Measurements from ENCODE around the gene NOSTRIN.
A peak's percentile ranks its signal among the peaks of the same experiment; 100 is the strongest.
"Not testable (repeated sequence)": the region's sequence is repeated elsewhere in the genome, so short reads cannot be mapped to it uniquely, and the experiment has no call there.

Gene NOSTRIN, protein sequence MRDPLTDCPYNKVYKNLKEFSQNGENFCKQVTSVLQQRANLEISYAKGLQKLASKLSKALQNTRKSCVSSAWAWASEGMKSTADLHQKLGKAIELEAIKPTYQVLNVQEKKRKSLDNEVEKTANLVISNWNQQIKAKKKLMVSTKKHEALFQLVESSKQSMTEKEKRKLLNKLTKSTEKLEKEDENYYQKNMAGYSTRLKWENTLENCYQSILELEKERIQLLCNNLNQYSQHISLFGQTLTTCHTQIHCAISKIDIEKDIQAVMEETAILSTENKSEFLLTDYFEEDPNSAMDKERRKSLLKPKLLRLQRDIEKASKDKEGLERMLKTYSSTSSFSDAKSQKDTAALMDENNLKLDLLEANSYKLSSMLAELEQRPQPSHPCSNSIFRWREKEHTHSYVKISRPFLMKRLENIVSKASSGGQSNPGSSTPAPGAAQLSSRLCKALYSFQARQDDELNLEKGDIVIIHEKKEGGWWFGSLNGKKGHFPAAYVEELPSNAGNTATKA

DNA sequence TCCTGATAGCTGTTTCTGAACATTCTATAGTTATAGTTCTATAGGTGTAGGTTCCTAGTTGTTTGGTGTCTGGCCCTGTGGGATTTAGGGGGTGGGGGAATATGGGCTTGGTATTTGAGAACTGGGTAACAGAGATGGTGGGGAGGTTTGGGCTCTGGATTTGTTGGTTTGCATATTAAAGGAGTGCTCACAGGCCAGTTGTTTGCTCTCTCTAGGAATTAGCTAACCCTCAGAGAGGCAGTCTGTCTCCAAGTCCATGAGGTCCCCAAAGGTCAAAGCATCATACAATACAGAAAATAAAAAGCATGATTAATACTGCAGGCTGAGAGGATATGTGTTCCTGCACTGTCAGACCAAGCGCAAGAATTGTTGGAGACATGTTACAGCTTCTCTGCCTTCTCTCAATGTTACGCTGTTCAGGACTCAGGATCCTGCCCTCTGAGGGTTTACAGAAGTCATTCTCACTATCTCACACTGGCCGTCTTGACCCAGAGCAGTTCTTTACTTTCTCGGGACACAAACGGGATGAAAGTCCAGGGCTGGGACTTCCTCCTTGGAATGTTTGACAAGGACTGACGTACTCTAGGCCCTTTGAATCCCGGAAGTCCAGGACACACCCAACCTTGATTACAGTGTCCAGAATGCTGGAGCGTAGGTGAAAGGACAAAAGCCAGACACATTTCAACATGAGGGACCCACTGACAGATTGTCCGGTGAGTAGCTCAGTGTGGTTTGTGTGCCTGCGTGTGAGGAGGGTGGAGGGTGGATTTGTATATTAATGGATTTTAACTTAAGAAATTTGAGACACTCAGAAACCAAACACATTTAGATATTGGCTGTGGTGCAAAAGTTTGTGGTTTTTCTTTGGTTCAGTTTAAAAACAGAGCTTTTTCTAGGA, at the start of gene NOSTRIN:
NOSTRIN (plus strand) TSS at position 677 of the 898 bp plus-strand sequence; CDS start at position 687, 10 bp downstream.
- FAIRE-seq (no peak), DNase-seq (ENCODE audit: insufficient read length, low spot score) (no peak)

DNA sequence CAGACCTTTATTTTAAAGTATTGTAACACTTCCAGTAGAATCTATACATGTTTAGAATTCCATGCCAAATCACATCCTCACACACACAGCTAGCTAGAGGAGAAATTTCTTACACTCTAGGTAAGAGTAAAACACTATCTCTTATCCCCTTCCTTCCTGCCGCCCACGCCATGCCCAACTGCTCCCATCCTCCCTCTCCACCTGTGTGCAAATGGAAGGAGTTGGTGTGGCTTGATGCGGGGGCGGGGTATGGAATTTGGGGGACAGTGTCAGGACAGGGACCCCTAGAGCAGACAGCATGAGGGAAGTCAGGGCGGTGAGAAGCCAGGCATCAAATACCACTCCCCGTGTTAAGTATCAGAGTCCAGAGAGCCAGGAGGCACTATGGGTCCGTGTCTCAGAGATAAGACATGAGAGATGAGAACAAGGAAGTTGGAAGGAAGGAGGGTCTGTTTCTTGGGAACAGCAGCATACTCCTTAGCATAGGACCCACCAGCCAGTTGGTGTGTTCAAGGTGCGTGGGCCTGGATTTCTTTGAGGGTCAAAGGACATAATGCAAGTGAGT, 48.6 kb upstream of the NOSTRIN start:
- DNase-seq (ENCODE audit: insufficient read length, low spot score) (no peak), FAIRE-seq (no peak)

DNA sequence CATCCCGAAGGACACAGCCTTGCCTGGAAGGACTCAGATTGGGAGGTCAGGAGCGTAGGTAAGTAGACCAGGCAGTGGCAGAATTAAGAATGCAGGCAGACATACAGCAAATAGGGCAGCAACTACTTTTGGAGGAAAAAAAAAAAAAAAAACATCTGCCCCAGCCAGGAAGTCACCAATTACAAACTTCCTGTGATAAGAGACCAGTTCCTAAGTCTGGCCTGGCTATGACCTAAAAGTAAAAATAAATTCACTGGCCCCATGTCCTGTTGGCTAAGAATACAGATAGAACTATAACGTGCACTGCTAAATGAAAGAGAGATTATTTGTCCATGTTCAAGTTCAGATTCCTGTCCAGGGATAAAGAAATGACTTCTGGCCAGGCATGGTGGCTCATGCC, 45.2 kb upstream of the NOSTRIN start:
- FAIRE-seq, result no peak
- DNase-seq (ENCODE audit: insufficient read length, low spot score), result no peak

DNA sequence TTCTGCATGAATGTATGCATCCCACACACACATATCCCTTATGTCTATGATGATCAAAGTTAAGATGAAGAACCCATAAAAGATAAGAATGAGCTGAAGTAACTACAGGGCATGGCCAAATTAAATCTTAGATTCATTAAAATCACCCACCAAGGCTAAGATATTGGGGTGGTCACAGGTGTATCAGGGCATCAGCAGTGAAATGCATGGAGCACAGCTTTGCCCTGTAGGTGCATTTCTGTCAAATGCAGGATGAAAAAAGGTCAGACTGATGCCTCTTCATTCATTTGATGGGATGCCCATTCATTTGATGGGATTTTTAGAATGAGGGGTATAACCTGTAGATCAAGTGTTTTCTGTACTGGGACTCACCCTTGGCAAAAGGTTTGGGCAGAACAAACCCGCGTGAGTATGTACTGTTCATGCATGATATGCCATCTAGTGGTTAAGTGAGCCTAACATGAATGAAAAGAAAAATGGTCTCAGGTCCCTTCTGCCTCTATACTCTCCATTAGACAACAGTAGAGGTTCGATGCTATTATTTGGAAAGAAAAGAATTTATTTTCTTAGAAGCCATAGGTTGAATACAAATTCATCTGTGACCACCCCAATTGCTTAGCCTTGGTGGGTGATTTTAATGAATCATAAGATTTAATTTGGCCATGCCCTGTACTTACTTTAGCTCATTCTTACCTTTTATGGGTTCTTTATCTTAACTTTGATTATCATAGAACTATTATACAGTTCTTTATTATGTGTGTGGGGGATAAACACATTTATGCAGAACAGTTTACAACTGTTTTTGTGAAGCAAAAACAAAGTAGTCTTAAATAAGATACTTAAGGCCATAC, 43.2 kb upstream of the NOSTRIN start:
- FAIRE-seq, result no peak
- DNase-seq (ENCODE audit: insufficient read length, low spot score), result peak; percentile 37

DNA sequence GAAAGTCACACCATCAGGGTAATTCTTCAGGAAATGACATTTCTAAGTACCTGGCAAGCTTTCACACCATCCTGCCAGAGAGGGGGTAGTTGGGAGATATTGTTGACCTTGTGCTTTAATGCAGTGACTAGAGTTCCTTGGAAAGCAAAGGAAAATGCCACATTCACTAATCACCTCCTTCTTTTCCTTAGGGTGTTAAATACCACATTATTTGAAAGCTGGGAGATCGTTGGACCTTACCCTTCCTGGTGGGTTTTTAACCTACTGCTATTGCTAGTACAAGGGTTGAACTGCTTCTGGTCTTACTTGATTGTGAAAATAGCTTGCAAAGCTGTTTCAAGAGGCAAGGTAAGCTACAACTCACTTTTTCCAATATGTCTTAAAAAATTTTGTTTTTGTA, 37.0 kb upstream of the NOSTRIN start:
- DNase-seq (ENCODE audit: insufficient read length, low spot score), result no peak
- FAIRE-seq, result no peak

DNA sequence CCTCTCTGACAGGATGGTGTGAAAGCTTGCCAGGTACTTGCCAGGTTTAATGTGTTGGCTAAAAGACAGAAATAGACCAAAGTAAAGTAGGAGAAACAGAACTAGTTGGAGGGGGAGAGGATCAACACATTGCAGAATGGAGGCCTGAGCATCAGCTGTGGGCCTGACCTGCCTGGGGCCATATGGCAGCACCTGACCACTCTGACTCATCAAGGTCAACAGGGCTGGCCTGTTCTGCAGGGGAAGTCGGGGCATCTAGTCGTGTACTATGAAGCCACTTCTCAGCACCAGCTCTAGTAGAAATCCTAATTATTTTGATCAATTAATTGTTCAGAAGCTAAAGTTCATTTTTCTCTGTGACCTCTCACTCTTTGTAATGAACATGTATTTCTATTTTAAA, 35.8 kb upstream of the NOSTRIN start:
- no peak for FAIRE-seq
- no peak for DNase-seq (ENCODE audit: insufficient read length, low spot score)

DNA sequence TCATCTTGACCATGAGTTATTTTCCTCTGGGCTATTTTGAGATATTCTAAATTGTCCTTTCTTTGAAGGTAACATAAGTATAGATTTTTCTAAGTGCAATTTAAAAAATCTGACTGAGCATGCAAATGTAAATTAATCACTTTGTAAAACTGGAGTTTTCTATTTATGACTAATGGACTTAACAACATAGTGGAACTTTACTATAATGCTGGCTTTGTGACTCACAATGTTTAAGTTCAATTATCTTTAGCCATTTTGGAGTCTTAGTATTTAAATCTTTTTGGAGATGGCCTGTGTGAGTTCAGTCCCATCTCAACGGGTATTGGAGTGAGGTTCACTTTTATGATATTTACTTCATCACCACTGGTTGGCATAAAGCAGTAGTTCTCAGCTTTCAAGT, 35.2 kb upstream of the NOSTRIN start:
- FAIRE-seq (no peak), DNase-seq (ENCODE audit: insufficient read length, low spot score) (no peak)

DNA sequence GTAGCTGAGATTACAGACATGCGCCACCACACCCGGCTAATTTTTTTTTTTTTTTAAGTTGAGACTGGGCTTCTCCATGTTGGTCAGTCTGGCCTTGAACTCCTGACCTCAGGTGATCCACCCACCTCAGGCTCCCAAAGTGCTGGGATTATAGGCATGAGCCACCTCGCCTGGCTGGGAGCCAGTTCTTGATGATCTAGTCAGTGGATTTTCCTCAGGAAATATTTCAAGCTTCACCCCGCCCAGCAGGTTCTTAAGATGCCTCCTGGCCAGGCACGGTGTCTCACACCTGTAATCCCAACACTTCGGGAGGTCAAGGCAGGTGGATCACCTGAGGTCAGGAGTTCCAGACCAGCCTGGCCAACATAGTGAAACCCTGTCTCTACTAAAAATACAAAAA, 34.1 kb upstream of the NOSTRIN start:
- FAIRE-seq; DNase-seq (ENCODE audit: insufficient read length, low spot score): not testable (repeated sequence)

DNA sequence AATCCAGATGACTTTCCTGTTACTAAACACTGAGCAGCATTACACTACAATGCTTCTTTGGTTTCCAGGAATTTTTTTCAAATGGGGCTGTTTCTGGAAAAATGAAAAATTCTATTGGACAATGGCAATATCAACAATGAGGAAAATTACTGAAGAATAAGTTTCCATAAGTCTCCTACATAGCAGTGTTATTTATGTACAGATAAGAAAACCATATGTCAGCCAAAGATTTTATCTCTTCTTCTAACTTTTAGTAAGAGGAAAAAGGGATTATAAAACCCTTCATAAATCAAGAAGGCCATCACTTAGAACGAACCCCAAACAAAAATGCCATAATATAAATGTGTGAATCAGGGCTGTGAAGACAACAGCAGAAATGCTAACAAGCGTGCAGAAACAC, 31.6 kb upstream of the NOSTRIN start:
- DNase-seq (ENCODE audit: insufficient read length, low spot score), result no peak

DNA sequence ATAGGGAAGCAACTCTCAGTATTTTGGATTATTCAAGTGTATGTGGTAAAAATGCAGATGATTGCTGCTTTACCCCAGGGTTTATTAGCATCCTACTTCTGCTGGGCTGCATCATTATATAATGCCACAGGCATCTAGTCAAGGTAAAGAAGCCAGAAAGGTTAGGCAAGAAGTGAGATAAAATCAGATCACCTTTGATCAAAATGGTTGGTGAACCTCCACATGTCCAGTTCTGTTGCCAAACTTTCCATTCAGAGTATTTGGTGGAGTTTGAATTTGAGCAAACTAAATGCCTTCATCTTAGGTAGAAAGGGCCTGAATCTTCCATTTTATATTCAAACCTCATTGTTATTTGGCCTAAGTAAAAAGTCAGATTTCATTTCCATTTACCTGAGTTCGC, 29.7 kb upstream of the NOSTRIN start:
- FAIRE-seq (no peak), DNase-seq (ENCODE audit: insufficient read length, low spot score) (no peak)

More for the DNA sequence above, 31.6 kb upstream of the NOSTRIN start:
- no peak for FAIRE-seq

DNA sequence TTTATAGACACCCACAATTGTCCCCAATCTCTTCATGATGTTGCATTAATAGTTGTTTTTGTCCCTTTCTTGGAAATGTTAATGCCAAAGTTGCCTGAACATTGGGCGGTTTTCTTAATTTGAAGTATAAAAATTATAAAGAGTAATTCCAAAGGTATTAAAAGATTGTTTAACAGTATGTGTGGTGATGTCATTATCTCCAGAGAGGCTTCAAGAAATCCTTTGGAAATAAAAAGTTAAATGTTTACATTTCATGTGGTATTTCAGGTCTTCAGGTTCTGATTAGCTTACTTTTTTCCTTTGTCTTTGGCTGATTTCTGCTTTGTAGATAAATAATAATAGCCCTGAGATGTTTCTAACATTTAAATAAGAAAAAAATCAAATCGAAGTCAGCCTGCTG, 29.3 kb upstream of the NOSTRIN start:
- no peak for FAIRE-seq

DNA sequence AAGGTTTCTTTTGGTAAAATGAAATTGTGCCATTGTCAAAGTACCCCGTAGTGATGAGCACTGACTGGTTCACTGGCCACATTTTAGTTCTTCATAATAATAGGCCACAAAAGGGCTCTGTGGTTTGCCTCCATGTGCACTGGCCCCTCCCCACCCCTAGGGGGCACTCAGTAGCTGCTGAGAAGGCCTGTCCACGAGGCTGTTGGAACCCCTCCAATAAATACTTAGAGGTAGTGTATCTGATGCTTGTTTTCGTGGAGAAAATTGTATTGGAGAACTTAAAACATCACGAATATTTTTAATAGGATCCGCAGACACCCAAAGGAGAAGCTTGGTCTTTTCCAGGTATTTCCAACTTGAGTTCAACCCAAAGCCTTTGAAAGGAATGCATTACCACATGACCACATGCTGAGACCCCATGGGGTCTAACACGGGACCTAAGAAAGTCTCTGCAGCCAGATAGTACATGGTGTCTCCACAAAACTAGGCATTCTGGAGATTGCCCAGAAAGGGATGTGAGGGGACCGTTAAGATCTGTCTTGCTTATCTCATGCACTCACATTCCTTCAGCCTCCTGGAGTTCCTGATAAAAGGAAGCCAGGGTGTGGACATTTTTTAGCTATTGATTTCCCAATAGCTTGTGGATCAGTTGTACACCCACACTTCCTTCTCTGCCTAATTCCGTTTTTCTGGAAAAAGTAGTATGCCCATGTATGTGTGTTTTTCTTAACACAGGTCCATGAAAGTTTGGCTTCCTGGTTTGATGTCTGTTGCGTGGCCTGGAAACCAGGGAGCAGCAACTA, 28.5 kb upstream of the NOSTRIN start:
- DNase-seq (ENCODE audit: insufficient read length, low spot score) (no peak), FAIRE-seq (no peak)

More for the DNA sequence above, 29.3 kb upstream of the NOSTRIN start:
- no peak for DNase-seq (ENCODE audit: insufficient read length, low spot score)

DNA sequence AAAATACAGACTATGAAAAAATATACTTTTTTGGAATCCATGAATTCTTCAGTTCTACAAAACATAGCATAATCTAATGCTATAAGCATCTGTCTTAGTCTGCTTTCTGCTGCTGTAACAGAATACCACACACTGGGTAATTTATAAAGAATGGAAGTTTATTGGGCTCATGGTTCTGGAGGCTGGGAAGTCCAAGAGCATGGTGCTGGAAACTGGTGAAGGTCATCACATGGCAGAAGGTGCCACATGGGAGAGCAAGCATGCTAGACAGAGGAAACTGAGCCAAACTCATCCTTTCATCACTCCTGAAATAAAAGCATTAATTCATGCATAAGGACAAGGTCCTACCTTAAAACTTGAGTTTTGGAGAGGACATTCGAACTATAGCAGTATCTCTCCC, 26.6 kb upstream of the NOSTRIN start:
- no peak for FAIRE-seq
- no peak for DNase-seq (ENCODE audit: insufficient read length, low spot score)

DNA sequence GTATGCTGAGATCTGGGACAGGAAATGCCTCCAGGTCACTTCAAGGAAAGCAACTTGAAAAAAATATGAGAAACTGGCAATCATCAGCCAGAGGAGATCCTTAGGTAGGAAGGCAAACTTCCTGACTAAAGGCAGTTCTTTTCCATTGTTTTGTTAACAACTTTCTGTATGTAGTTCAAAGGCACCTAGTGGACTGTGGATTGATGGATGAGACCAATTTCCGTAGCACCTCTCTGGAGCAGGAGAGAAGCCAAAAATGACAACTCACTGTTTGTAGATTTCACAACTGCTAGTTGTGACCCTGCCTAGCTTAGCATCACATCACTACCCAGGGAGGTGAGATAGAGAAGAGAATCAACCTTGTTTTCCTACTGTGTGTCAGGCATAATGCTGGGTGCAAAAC, 21.8 kb upstream of the NOSTRIN start:
- DNase-seq (ENCODE audit: insufficient read length, low spot score) (no peak), FAIRE-seq (no peak)

DNA sequence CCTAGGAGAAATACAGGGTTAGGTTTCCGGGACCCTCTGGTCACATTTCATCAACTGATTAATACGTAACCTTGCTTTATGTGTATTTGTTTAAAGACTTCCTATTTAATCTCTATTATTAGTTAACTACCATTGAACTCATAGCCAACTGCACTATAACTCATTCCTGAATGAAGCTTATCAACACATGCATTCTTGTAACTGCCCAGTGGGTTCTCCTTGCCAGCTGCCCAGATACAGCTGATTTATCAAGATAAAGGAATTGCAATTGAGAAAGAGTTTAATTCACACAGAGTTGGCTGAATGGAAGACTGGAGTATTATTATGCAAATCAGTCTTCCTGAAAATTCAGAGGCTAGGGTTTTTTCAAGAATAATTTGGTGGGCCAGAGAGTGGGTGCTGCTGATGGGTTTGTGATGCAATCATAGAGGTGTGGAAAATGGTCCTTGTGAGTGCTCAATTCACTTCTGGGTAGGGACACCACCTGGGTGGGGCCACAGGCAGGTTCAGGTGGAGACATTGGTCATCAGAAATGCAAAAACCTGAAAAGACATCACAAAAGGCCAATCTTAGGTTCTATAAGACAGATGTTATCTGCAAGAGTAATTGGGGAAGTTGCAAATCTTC, 21.1 kb upstream of the NOSTRIN start:
- FAIRE-seq, result no peak
- DNase-seq (ENCODE audit: insufficient read length, low spot score), result no peak

DNA sequence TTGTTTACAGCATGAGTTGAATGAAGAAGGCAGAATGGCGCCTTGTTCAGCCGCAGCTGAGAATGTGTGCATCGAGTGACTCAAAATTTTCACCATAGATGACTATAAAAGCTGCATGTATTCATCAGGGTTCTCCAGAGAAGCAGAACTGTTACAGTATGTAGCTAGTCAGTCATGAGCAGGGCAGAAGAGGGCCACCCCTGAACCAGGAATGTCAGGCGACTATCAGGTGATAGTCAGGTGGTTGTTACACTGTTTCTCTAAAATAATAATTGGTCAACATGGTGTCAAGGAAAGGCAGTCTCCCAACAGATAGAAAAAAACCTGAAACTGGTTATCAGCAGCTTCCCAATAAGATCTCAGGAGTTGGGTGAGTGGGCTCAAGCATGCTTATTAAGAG, 20.2 kb upstream of the NOSTRIN start:
- FAIRE-seq, result no peak
- no peak for DNase-seq (ENCODE audit: insufficient read length, low spot score)

DNA sequence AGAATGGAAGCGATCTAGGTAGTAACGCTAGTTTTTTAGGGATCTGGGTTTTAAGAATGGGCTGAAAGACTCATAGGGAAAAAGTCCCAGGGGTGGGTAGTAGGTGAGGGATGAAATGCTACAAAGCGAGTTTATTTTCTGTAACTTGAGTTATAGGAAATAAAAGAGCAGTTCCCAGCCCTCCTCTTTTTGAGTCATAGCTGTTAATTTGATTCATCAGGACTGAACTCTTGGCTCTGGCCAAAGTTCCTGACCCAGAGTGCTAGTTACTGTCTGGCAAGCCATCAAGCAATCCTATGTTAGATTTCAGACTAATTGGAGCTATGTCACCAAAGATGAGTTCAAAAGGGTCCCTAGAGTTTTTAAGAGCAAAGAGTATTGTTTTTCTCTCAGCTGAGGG, 17.4 kb upstream of the NOSTRIN start:
- no peak for DNase-seq (ENCODE audit: insufficient read length, low spot score)
- FAIRE-seq, result no peak

DNA sequence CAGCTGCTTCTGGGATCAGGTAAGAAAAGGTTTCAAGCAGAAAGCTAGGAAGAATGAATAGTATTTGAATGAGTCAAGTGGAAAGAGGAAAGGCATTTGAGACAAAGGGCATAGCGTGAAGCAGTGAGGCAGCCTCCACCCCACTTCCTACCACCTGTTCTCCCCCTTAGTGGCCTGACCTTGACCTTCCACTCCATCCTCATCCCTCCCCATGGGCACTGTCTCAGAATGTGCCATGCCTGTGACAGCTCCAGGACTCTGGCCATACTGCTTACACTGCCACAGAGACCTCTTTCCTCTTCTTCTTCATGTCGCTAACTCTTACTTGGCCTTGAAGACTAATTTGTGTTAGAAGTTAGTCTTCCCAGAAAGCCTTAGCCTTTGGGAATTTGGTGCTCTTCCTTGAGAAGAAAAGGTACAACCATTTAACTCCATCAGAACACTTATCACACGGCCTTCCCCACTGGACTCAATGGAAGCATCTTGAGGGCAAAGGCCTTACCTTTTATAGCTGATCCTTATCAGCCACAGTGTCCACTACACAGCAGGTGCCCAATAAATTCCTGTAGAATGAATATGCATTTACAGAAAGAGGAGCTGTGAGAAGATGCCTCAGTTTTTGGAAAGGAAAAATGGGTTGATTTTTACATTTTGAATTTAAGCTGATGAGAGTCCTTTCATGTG, 15.2 kb upstream of the NOSTRIN start:
- FAIRE-seq (no peak), DNase-seq (ENCODE audit: insufficient read length, low spot score) (no peak)
